Panc1 (cell line): ENCODE results near the gene KCNC1. TPM values are rescaled to one million over a fixed set of nuclear protein-coding genes. Genes with fewer than 3 reads are reported as not detected.

ENCODE experiments used
- ATAC-seq: fragments of 200-7000 bp; cut with Tn5 transposase; 2 replicates; pipeline ENCODE4 v1.9.1; 2020; ENCODE audit warnings: mild to moderate bottlenecking, moderate library complexity
- BruUV-seq: library from RNA; stranded (reverse); fragments of 400-500 nt; replicated peaks from 2 replicates; lab custom pipeline; 2021; lab: Mats Ljungman, UMichigan
- CTCF ChIA-PET: fragments of 300-600 bp; sonication (Branson Sonifier 250); formaldehyde crosslinking; loops from one replicate; lab custom pipeline; 2022; ENCODE audit warnings: antibody characterized with exemption; lab: Charles Lee
- POLR2A ChIA-PET: fragments of 300-600 bp; sonication (Branson Sonifier 250); formaldehyde crosslinking; loops from one replicate; lab custom pipeline; 2022; ENCODE audit warnings: antibody characterized with exemption; lab: Charles Lee
- DNase-seq: peaks from one replicate; pipeline ENCODE4 v3.0.0-alpha.2; 2010; ENCODE audit warnings: low read depth, low spot score
- H3K27ac ChIP-seq: 2 replicates; pipeline ENCODE4 v1.5.1; 2011; ENCODE audit warnings: mild to moderate bottlenecking, low read length, inconsistent platforms
- H3K27me3 ChIP-seq: fragments of 200-500 bp; sonication (Bioruptor generic); 2 replicates; pipeline ENCODE4 v1.6.0; 2014; ENCODE audit warnings: low read length, inconsistent platforms; ENCODE audit not compliant: control insufficient read depth, insufficient read depth
- H3K36me3 ChIP-seq: fragments of 200-500 bp; sonication (Bioruptor generic); 2 replicates; pipeline ENCODE4 v1.5.1; 2014; ENCODE audit warnings: inconsistent platforms, mild to moderate bottlenecking, low read length, moderate library complexity; ENCODE audit not compliant: control insufficient read depth, insufficient read depth
- H3K4me1 ChIP-seq: 2 replicates; pipeline ENCODE4 v1.5.1; 2011; ENCODE audit warnings: inconsistent platforms, mild to moderate bottlenecking, low read length, moderate library complexity; ENCODE audit not compliant: control insufficient read depth, insufficient read depth
- H3K4me3 ChIP-seq, 2 experiments: 2 replicates each; pipeline ENCODE4 v1.5.1; 2011 to 2012; ENCODE audit warnings: low read depth in 2 of 2, low read length in 2 of 2, mild to moderate bottlenecking in 2 of 2, inconsistent platforms in 1 of 2, moderate library complexity in 1 of 2
- H3K9me3 ChIP-seq: fragments of 200-500 bp; sonication (Bioruptor generic); 2 replicates; pipeline ENCODE4 v1.5.1; 2014; ENCODE audit warnings: low read depth, mild to moderate bottlenecking, inconsistent platforms, low read length, moderate library complexity; ENCODE audit not compliant: control insufficient read depth, insufficient read depth
- POLR2AphosphoS5 ChIP-seq: IDR thresholded peaks from 2 replicates; pipeline ENCODE4 v1.6.1; 2012; ENCODE audit warnings: mild to moderate bottlenecking, low read depth, low read length, moderate library complexity
- SIN3A ChIP-seq: IDR thresholded peaks from 2 replicates; pipeline ENCODE4 v1.6.1; 2012; ENCODE audit warnings: low read depth, mild to moderate bottlenecking, low read length, moderate library complexity, borderline replicate concordance; ENCODE audit not compliant: insufficient read depth
- TCF7L2 ChIP-seq: IDR thresholded peaks from 2 replicates; pipeline ENCODE4 v1.6.1; 2011; ENCODE audit warnings: mild to moderate bottlenecking, low read depth, low read length, inconsistent platforms
- in situ Hi-C: cut with HindIII; loops from 2 replicates; pipeline ENCODE4 v1.10.0; 2016; ENCODE audit warnings: low sequenced_read_pairs, low pct_unique_long_range_greater_than_20kb
- intact Hi-C: fragments of 100-400 bp; cut with micrococcal nuclease; formaldehyde crosslinking; loops from one replicate; pipeline ENCODE4 v1.10.0; 2022; ENCODE audit not compliant: unreplicated experiment
- total RNA-seq: library from RNA; stranded (reverse); gene quantifications from one replicate; pipeline ENCODE4 v1.2.1, GENCODE V29; 2021; ENCODE audit not compliant: unreplicated experiment
- TF ChIP-seq, protein P1 (sequence below): fragments of 450-650 bp; IDR thresholded peaks from 2 replicates; pipeline ENCODE4 v1.5.1; 2017; ENCODE audit warnings: mild to moderate bottlenecking
- TF ChIP-seq, protein P2 (sequence below), 2 experiments: IDR thresholded peaks; 2 replicates each; pipeline ENCODE4 v1.6.1; 2011 to 2012; ENCODE audit warnings: low read depth in 2 of 2, control low read depth in 1 of 2, low read length in 1 of 2, mild to moderate bottlenecking in 1 of 2, moderate library complexity in 1 of 2; ENCODE audit not compliant: insufficient read depth in 1 of 2

The KCNC1 gene
- total RNA-seq, 1 experiment from 2014 or later: 0.95 TPM

DNA sequence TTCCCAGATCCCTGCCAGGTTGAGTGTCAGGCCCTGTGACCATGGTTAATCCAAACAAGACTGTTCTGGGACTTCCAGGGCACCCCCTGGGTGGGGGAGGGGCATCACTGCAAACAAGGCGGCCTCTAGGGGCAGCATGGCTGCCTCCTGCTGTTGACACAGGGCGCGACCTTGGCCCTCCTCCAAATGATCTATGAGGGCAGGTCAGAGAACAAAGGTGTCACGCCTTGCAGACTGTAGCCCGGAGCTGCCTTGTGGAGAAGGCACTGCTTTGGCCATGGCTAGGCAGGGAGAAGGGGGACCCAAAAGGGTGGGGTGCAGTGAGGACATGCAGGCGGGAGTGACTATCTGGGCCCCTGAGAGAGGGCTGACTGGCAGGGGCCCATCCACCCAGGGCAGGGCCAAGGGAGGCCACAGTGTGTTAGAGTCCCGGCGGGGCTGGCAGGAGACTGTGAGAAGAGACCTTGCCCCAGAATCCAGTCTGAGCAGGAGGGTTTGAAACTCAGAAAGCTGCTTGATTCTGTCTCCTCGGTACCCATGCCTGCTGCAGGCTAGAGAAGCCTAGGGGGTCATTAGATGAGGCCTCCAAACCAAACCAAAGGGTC lies 35.6 kb downstream of the KCNC1 start:
- POLR2A ChIA-PET: no interaction called here
- intact Hi-C loops (no loop called here), in situ Hi-C loops (no loop called here)
- no peaks in the 10 kb centered on the region for H3K4me1 ChIP-seq
- no peaks in the 10 kb centered on the region for H3K36me3 ChIP-seq
- no peak for TF ChIP-seq TCF7L2
- TF ChIP-seq, protein P1, sequence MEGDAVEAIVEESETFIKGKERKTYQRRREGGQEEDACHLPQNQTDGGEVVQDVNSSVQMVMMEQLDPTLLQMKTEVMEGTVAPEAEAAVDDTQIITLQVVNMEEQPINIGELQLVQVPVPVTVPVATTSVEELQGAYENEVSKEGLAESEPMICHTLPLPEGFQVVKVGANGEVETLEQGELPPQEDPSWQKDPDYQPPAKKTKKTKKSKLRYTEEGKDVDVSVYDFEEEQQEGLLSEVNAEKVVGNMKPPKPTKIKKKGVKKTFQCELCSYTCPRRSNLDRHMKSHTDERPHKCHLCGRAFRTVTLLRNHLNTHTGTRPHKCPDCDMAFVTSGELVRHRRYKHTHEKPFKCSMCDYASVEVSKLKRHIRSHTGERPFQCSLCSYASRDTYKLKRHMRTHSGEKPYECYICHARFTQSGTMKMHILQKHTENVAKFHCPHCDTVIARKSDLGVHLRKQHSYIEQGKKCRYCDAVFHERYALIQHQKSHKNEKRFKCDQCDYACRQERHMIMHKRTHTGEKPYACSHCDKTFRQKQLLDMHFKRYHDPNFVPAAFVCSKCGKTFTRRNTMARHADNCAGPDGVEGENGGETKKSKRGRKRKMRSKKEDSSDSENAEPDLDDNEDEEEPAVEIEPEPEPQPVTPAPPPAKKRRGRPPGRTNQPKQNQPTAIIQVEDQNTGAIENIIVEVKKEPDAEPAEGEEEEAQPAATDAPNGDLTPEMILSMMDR: no peak
- ATAC-seq (no peak), DNase-seq (no peak)
- CTCF ChIA-PET: interaction anchor here (1.0 kb wide), 2 partner anchors 39 to 208 kb away, joined by 3 read pairs; no protein-coding TSS in a partner anchor
- no TSS peak for BruUV-seq
- H3K27me3 ChIP-seq: no peaks in the 10 kb centered on the region
- no peaks in the 10 kb centered on the region for H3K9me3 ChIP-seq
- no peak overlapping the region for H3K4me3 ChIP-seq
- no peak overlapping the region for H3K27ac ChIP-seq

DNA sequence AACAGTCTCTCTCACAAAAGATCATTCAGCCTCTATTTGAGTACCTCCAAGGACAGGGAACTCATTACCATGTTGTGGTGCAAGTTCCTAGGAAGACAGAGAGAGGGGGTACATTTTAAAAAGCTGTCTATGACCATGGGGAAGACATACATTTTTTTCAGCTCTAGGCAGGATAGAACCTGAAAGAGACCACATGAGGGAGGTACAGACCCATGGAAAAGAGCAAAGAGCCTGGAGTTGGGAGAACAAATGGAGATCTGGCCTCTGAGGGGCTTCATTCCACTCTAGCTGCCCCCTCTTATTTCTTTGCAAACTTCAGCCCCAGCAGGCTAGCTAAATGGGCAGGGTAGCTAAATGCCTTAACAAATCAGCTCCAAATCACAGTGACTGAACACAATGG lies 36.3 kb downstream of the KCNC1 start:
- Histone ChIP-seq H3K9me3 (no peaks in the 10 kb centered on the region), H3K27ac (no peak overlapping the region), H3K4me3 (no peak overlapping the region), H3K36me3 (no peaks in the 10 kb centered on the region), H3K27me3 (no peaks in the 10 kb centered on the region), H3K4me1 (no peaks in the 10 kb centered on the region)
- DNase-seq (no peak), ATAC-seq (no peak)
- CTCF ChIA-PET: interaction anchor here (0.6 to 1.0 kb wide), 3 partner anchors 40 to 208 kb away, joined by 3 read pairs; no protein-coding TSS in a partner anchor
- intact Hi-C loops: no loop called here
- in situ Hi-C loops: no loop called here
- TF ChIP-seq POLR2AphosphoS5 (no peak), SIN3A (no peak), TCF7L2 (no peak)
- TF ChIP-seq, protein P1: no peak
- TF ChIP-seq, protein P2, sequence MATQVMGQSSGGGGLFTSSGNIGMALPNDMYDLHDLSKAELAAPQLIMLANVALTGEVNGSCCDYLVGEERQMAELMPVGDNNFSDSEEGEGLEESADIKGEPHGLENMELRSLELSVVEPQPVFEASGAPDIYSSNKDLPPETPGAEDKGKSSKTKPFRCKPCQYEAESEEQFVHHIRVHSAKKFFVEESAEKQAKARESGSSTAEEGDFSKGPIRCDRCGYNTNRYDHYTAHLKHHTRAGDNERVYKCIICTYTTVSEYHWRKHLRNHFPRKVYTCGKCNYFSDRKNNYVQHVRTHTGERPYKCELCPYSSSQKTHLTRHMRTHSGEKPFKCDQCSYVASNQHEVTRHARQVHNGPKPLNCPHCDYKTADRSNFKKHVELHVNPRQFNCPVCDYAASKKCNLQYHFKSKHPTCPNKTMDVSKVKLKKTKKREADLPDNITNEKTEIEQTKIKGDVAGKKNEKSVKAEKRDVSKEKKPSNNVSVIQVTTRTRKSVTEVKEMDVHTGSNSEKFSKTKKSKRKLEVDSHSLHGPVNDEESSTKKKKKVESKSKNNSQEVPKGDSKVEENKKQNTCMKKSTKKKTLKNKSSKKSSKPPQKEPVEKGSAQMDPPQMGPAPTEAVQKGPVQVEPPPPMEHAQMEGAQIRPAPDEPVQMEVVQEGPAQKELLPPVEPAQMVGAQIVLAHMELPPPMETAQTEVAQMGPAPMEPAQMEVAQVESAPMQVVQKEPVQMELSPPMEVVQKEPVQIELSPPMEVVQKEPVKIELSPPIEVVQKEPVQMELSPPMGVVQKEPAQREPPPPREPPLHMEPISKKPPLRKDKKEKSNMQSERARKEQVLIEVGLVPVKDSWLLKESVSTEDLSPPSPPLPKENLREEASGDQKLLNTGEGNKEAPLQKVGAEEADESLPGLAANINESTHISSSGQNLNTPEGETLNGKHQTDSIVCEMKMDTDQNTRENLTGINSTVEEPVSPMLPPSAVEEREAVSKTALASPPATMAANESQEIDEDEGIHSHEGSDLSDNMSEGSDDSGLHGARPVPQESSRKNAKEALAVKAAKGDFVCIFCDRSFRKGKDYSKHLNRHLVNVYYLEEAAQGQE (IDR thresholded peaks at IDR 0.05; ENCODE audit: insufficient read depth in 1 of 2, low read depth in 2 of 2, low read length in 1 of 2): no peak
- no TSS peak for BruUV-seq
- POLR2A ChIA-PET: no interaction called here
